ENCODE results near the gene SRR.

SRR gene

DNA sequence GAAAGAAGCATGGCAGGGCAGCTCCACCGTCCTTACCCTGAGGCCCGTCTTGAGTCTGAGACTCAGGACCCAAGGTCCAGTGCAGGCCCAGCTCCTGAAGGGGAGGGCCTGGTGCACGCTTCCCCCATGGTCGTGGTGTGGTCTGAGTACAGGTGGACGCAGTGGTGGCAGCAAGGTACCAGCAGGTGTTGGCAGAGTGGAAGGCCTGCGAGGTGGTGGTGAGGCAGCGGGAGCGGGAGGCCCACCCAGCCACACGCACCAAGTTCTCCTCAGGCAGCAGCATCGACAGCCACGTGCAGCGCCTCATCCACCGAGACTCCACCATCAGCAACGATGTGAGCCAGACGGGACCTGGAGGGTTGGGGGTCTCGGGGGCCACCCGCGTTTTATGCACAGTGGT, 69.4 kb downstream of the SRR start:
- DNase-seq: no peak
